BLaER1 (cell line): ENCODE data around the gene NUP210.
"Not testable (repeated sequence)": the region's sequence is repeated elsewhere in the genome, so short reads cannot be mapped to it uniquely, and the experiment has no call there.

Experiments used
- H3K27ac ChIP-seq: shearing (Covaris generic); formaldehyde crosslinking; 2 replicates; pipeline ENCODE4 v1.8.1; 2022
- H3K27me3 ChIP-seq: shearing (Covaris generic); formaldehyde crosslinking; 2 replicates; pipeline ENCODE4 v1.8.1; 2022
- H3K36me3 ChIP-seq: shearing (Covaris generic); formaldehyde crosslinking; 2 replicates; pipeline ENCODE4 v1.8.1; 2022
- H3K4me1 ChIP-seq: shearing (Covaris generic); formaldehyde crosslinking; 2 replicates; pipeline ENCODE4 v1.8.1; 2022
- H3K4me2 ChIP-seq: shearing (Covaris generic); formaldehyde crosslinking; 2 replicates; pipeline ENCODE4 v1.8.1; 2022
- H3K4me3 ChIP-seq: shearing (Covaris generic); formaldehyde crosslinking; 2 replicates; pipeline ENCODE4 v1.8.1; 2022
- H3K9ac ChIP-seq: shearing (Covaris generic); formaldehyde crosslinking; 2 replicates; pipeline ENCODE4 v1.8.1; 2022
- H3K9me3 ChIP-seq: shearing (Covaris generic); formaldehyde crosslinking; 2 replicates; pipeline ENCODE4 v1.8.1; 2022
- H4K20me1 ChIP-seq: shearing (Covaris generic); formaldehyde crosslinking; 2 replicates; pipeline ENCODE4 v1.8.1; 2022
- Cebpa-rat ChIP-seq: shearing (Covaris generic); IDR thresholded peaks from 2 replicates; pipeline ENCODE4 v1.8.1; 2022

Gene NUP210

GRCh38 chr3:13459605-13460340 lies 39.7 kb upstream of the NUP210 start:
- Histone ChIP-seq H4K20me1 (no peaks in the 10 kb centered on the region), H3K9me3 (no peaks in the 10 kb centered on the region), H3K9ac (no peak overlapping the region), H3K27me3 (no peaks in the 10 kb centered on the region), H3K36me3 (no peaks in the 10 kb centered on the region), H3K4me1 (peaks cover 25% of the 10 kb centered on the region), H3K4me2 (peak overlapping the region; percentile 29; the same call in 1 of the 2 replicates), H3K4me3 (no peak overlapping the region), H3K27ac (no peak overlapping the region)
- no peak for TF ChIP-seq Cebpa-rat

- Histone ChIP-seq H3K27ac (no peak overlapping the region), H3K4me1 (peaks cover 15% of the 10 kb centered on the region), H4K20me1 (no peaks in the 10 kb centered on the region), H3K4me2 (no peak overlapping the region), H3K9me3 (no peaks in the 10 kb centered on the region), H3K4me3 (no peak overlapping the region), H3K27me3 (no peaks in the 10 kb centered on the region), H3K9ac (no peak overlapping the region), H3K36me3 (no peaks in the 10 kb centered on the region)
- TF ChIP-seq Cebpa-rat, result peak; percentile 14; the same call in 1 of the 2 replicates
These were observed 37.5 kb upstream of the NUP210 start for GRCh38 chr3:13457593-13457992.

- TF ChIP-seq Cebpa-rat, result no peak
- Histone ChIP-seq H3K36me3 (no peaks in the 10 kb centered on the region), H3K27me3 (no peaks in the 10 kb centered on the region), H4K20me1 (no peaks in the 10 kb centered on the region), H3K27ac (no peak overlapping the region), H3K9ac (no peak overlapping the region), H3K4me3 (no peak overlapping the region), H3K4me2 (no peak overlapping the region), H3K4me1 (peaks cover 26% of the 10 kb centered on the region), H3K9me3 (no peaks in the 10 kb centered on the region)
These were observed 35.5 kb upstream of the NUP210 start for GRCh38 chr3:13455644-13456043.

GRCh38 chr3:13452490-13453335 lies 32.6 kb upstream of the NUP210 start:
- no peak for TF ChIP-seq Cebpa-rat
- H3K4me2 ChIP-seq, result peak overlapping the region; percentile 89
- no peaks in the 10 kb centered on the region for H3K9me3 ChIP-seq
- H3K4me1 ChIP-seq, result peaks cover 16% of the 10 kb centered on the region
- no peak overlapping the region for H3K9ac ChIP-seq
- no peaks in the 10 kb centered on the region for H3K27me3 ChIP-seq
- no peaks in the 10 kb centered on the region for H3K36me3 ChIP-seq
- H3K27ac ChIP-seq, result no peak overlapping the region
- H4K20me1 ChIP-seq, result no peaks in the 10 kb centered on the region
- peak overlapping the region; percentile 66 for H3K4me3 ChIP-seq

- H3K9me3 ChIP-seq, result no peaks in the 10 kb centered on the region
- no peaks in the 10 kb centered on the region for H3K36me3 ChIP-seq
- H4K20me1 ChIP-seq, result no peaks in the 10 kb centered on the region
- H3K4me2 ChIP-seq, result peak overlapping the region; percentile 89
- no peak overlapping the region for H3K27ac ChIP-seq
- peak overlapping the region; percentile 66 for H3K4me3 ChIP-seq
- peak overlapping the region; percentile 67; the same call in 1 of the 2 replicates for H3K9ac ChIP-seq
- H3K4me1 ChIP-seq, result peaks cover 16% of the 10 kb centered on the region
- no peaks in the 10 kb centered on the region for H3K27me3 ChIP-seq
- TF ChIP-seq Cebpa-rat, result no peak
These were observed 31.2 kb upstream of the NUP210 start for GRCh38 chr3:13451301-13451673.

GRCh38 chr3:13442882-13443281 lies 22.8 kb upstream of the NUP210 start:
- H3K4me1 ChIP-seq, H3K36me3 ChIP-seq, H3K9ac ChIP-seq, H3K9me3 ChIP-seq, H3K27ac ChIP-seq, H4K20me1 ChIP-seq, H3K4me3 ChIP-seq, H3K27me3 ChIP-seq, H3K4me2 ChIP-seq: not testable (repeated sequence)

- no peaks in the 10 kb centered on the region for H4K20me1 ChIP-seq
- TF ChIP-seq Cebpa-rat, result no peak
- peaks cover 4% of the 10 kb centered on the region; the same call in 1 of the 2 replicates for H3K9me3 ChIP-seq
- H3K27me3 ChIP-seq, result no peaks in the 10 kb centered on the region
- no peak overlapping the region for H3K9ac ChIP-seq
- no peak overlapping the region for H3K27ac ChIP-seq
- no peak overlapping the region for H3K4me3 ChIP-seq
- H3K4me1 ChIP-seq, result 0 out of 2 replicates have a peak, but pooled peaks cover 5% of the 10 kb centered on the region
- H3K4me2 ChIP-seq, result no peak overlapping the region
- no peaks in the 10 kb centered on the region for H3K36me3 ChIP-seq
These were observed 20.2 kb upstream of the NUP210 start for GRCh38 chr3:13440204-13440817.

- H3K9ac ChIP-seq, result not testable (repeated sequence)
These were observed 16.1 kb upstream of the NUP210 start for GRCh38 chr3:13436213-13436612.

GRCh38 chr3:13433912-13434311 lies 13.8 kb upstream of the NUP210 start:
- Histone ChIP-seq H3K9ac (no peak overlapping the region), H3K36me3 (no peaks in the 10 kb centered on the region), H3K4me1 (0 out of 2 replicates have a peak, but pooled peaks cover 5% of the 10 kb centered on the region), H3K4me3 (no peak overlapping the region), H3K27ac (no peak overlapping the region), H3K4me2 (no peak overlapping the region), H4K20me1 (no peaks in the 10 kb centered on the region), H3K9me3 (no peaks in the 10 kb centered on the region), H3K27me3 (no peaks in the 10 kb centered on the region)
- no peak for TF ChIP-seq Cebpa-rat

More at GRCh38 chr3:13436213-13436612, 16.1 kb upstream of the NUP210 start:
- H3K27ac ChIP-seq, H3K4me1 ChIP-seq, H3K27me3 ChIP-seq, H3K9me3 ChIP-seq, H4K20me1 ChIP-seq, H3K36me3 ChIP-seq, H3K4me3 ChIP-seq, H3K4me2 ChIP-seq: not testable (repeated sequence)

GRCh38 chr3:13432093-13432492 lies 12.0 kb upstream of the NUP210 start:
- H3K4me2 ChIP-seq, result no peak overlapping the region
- no peak overlapping the region for H3K27ac ChIP-seq
- no peaks in the 10 kb centered on the region for H3K27me3 ChIP-seq
- no peaks in the 10 kb centered on the region for H4K20me1 ChIP-seq
- H3K4me1 ChIP-seq, result peaks cover 11% of the 10 kb centered on the region
- no peak for TF ChIP-seq Cebpa-rat
- no peaks in the 10 kb centered on the region for H3K9me3 ChIP-seq
- H3K9ac ChIP-seq, result no peak overlapping the region
- H3K36me3 ChIP-seq, result no peaks in the 10 kb centered on the region
- H3K4me3 ChIP-seq, result no peak overlapping the region

GRCh38 chr3:13430411-13430875 lies 10.3 kb upstream of the NUP210 start:
- H4K20me1 ChIP-seq, H3K4me2 ChIP-seq, H3K27me3 ChIP-seq, H3K9ac ChIP-seq, H3K36me3 ChIP-seq, H3K4me3 ChIP-seq, H3K27ac ChIP-seq, H3K4me1 ChIP-seq, H3K9me3 ChIP-seq: not testable (repeated sequence)
